ENCODE results near the gene GLS. TPM values are rescaled to one million over a fixed set of nuclear protein-coding genes. Genes with fewer than 3 reads are reported as not detected.

The GLS gene
- total RNA-seq, 1 donor from 2014 or later = 160 TPM

DNA sequence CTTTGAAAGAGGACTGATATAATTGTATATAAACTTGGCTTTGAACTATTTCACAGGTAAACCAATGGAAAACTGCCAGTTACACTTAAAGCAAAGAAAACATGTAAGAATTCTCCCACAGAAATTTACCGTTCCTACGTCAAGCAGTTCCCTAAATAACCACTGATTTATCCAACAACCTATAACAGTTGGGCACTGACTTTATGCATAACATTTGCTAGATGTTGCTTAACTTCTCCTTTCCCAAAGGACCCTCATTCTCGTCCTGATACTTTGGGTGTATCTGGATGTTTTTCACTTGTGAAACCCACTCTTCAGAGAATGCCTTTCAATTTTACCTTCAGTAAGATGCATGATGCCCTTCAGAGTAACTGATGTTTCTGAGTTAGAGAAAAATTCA, 89.5 kb downstream of the GLS start:
- no peaks in the 10 kb centered on the region for H3K27me3 Mint-ChIP-seq
- no peaks in the 10 kb centered on the region for H3K9me3 Mint-ChIP-seq
- no peaks in the 10 kb centered on the region for H3K4me1 Mint-ChIP-seq (ENCODE audit: unreplicated experiment)
- DNase-seq (ENCODE audit: extremely low spot score, unreplicated experiment) = no peak
- peaks cover 39% of the 10 kb centered on the region for H3K36me3 Mint-ChIP-seq
- no peak overlapping the region for H3K27ac Mint-ChIP-seq
- H3K4me3 Mint-ChIP-seq = no peak overlapping the region
- TF ChIP-seq, protein P1, sequence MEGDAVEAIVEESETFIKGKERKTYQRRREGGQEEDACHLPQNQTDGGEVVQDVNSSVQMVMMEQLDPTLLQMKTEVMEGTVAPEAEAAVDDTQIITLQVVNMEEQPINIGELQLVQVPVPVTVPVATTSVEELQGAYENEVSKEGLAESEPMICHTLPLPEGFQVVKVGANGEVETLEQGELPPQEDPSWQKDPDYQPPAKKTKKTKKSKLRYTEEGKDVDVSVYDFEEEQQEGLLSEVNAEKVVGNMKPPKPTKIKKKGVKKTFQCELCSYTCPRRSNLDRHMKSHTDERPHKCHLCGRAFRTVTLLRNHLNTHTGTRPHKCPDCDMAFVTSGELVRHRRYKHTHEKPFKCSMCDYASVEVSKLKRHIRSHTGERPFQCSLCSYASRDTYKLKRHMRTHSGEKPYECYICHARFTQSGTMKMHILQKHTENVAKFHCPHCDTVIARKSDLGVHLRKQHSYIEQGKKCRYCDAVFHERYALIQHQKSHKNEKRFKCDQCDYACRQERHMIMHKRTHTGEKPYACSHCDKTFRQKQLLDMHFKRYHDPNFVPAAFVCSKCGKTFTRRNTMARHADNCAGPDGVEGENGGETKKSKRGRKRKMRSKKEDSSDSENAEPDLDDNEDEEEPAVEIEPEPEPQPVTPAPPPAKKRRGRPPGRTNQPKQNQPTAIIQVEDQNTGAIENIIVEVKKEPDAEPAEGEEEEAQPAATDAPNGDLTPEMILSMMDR (conservative IDR thresholded peaks at IDR 0.05) = no peak

DNA sequence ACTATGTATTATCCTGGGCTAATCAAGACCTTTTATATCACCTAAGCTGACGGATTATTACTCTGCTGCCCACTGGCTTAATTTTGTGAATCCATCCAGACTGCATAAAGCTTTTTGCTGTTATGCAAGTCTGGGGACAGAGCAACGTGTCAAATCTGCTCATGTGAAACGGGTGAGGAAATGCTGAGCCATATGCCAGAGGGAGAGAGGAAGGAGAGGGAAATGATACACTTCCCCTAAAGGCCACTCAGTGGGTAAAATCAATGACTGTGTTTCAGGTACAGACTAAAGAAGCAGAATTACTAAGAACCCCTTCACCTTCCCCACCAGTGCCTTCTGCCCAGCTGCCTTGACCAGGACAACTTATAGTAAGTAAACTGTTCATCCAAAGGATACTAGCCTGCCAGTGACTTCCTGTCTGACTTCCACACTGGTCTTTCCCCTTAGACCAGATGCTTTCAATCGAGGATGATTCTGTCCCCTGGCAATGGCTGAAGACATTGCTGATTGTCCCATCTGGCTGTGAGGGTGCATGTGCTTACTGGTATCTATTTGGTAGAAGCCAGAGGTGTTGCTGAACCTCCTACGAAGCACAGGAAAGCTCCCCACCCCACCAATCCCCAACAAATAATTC, 90.4 kb downstream of the GLS start:
- no peak overlapping the region for H3K4me3 Mint-ChIP-seq
- no peaks in the 10 kb centered on the region for H3K27me3 Mint-ChIP-seq
- no peaks in the 10 kb centered on the region for H3K4me1 Mint-ChIP-seq (ENCODE audit: unreplicated experiment)
- peaks cover 48% of the 10 kb centered on the region for H3K36me3 Mint-ChIP-seq
- H3K27ac Mint-ChIP-seq = no peak overlapping the region
- TF ChIP-seq, protein P1 (conservative IDR thresholded peaks at IDR 0.05) = no peak
- no peaks in the 10 kb centered on the region for H3K9me3 Mint-ChIP-seq
- no peak for DNase-seq (ENCODE audit: extremely low spot score, unreplicated experiment)

DNA sequence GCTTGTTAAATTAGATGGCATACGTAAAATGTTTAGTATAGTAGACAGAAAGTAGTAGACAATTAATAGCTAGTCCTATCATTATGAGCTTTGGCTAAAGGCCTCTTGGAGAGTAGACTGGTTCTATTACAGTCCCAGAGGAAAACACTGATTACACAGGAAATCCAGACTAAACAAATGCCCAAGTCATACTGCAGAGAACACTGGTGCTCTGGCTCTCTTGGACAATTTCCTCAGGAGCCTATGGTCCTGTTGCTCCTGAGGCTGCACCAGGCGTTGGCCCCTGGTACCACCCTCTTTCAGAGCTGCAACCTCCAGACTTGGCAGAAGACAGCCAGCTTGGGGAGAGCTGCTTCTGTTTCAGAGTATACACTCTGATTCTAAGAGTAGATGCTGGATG, 91.6 kb downstream of the GLS start:
- Mint-ChIP-seq H3K9me3 (no peaks in the 10 kb centered on the region), H3K4me3 (no peak overlapping the region), H3K27ac (no peak overlapping the region), H3K4me1 (ENCODE audit: unreplicated experiment) (no peaks in the 10 kb centered on the region), H3K36me3 (peaks cover 55% of the 10 kb centered on the region), H3K27me3 (no peaks in the 10 kb centered on the region)
- no peak for DNase-seq (ENCODE audit: extremely low spot score, unreplicated experiment)
- TF ChIP-seq, protein P1 (conservative IDR thresholded peaks at IDR 0.05) = no peak

DNA sequence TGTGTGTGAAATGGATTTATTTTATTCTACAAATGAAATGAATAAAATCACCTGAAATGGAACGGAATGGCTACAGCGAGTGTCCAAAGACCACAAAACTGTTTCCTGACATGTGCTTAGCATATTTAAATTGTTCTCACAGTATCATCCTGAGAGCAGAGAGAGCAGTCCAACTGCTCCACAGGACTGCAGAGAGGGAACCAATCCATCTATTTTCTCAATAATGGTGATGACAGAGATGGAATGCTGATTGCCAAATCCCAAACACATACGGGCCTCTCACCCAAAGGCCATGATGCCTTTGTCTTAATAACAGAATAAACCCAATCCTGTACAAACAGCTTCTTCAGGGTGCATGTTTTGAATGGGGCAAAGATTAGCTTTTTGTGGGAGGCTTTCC, 92.2 kb downstream of the GLS start:
- TF ChIP-seq, protein P1 (conservative IDR thresholded peaks at IDR 0.05) = no peak
- H3K27ac Mint-ChIP-seq = no peak overlapping the region
- no peak overlapping the region for H3K4me3 Mint-ChIP-seq
- no peaks in the 10 kb centered on the region for H3K4me1 Mint-ChIP-seq (ENCODE audit: unreplicated experiment)
- no peak for DNase-seq (ENCODE audit: extremely low spot score, unreplicated experiment)
- H3K9me3 Mint-ChIP-seq = no peaks in the 10 kb centered on the region
- H3K27me3 Mint-ChIP-seq = no peaks in the 10 kb centered on the region
- peaks cover 60% of the 10 kb centered on the region for H3K36me3 Mint-ChIP-seq

DNA sequence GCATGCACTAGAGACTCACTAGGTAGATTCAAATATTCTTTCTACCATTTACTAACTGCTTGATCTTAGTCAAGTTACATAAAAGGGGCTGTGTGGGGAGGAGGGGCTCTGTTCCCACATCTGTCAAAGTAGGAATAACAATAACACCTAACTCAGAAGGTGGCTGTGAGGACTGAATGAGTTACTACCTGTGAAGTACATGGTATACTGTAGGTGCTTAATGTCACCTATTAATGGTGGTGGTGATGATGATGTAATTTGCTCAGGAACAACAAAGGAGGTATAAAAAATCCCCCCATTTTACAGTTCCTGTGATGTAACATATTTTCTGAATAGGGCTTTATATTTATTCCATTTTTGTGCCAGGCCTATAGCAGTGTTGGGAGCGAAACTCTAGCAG, 92.6 kb downstream of the GLS start:
- Mint-ChIP-seq H3K4me1 (ENCODE audit: unreplicated experiment) (no peaks in the 10 kb centered on the region), H3K27ac (no peak overlapping the region), H3K9me3 (no peaks in the 10 kb centered on the region), H3K36me3 (peaks cover 61% of the 10 kb centered on the region), H3K4me3 (no peak overlapping the region), H3K27me3 (no peaks in the 10 kb centered on the region)
- TF ChIP-seq, protein P1 (conservative IDR thresholded peaks at IDR 0.05) = no peak
- DNase-seq (ENCODE audit: extremely low spot score, unreplicated experiment) = no peak
